Measurements from ENCODE around the gene SPI1. TPM values are rescaled to one million over a fixed set of nuclear protein-coding genes. Genes with fewer than 3 reads are reported as not detected.

The SPI1 gene
- total RNA-seq, 1 donor from 2014 or later: not detected

GRCh38 chr11:47306484-47306844, 71.9 kb downstream of the SPI1 start:
- no peaks in the 10 kb centered on the region for H3K79me2 ChIP-seq (ENCODE audit: low read depth)
- peaks cover 20% of the 10 kb centered on the region for H3F3A ChIP-seq (ENCODE audit: low read depth)
- no peak for TF ChIP-seq EZH2phosphoT487 (IDR thresholded peaks at IDR 0.05)
- no peak for TF ChIP-seq EZH2 (IDR thresholded peaks at IDR 0.05)
- TF ChIP-seq, protein P1, sequence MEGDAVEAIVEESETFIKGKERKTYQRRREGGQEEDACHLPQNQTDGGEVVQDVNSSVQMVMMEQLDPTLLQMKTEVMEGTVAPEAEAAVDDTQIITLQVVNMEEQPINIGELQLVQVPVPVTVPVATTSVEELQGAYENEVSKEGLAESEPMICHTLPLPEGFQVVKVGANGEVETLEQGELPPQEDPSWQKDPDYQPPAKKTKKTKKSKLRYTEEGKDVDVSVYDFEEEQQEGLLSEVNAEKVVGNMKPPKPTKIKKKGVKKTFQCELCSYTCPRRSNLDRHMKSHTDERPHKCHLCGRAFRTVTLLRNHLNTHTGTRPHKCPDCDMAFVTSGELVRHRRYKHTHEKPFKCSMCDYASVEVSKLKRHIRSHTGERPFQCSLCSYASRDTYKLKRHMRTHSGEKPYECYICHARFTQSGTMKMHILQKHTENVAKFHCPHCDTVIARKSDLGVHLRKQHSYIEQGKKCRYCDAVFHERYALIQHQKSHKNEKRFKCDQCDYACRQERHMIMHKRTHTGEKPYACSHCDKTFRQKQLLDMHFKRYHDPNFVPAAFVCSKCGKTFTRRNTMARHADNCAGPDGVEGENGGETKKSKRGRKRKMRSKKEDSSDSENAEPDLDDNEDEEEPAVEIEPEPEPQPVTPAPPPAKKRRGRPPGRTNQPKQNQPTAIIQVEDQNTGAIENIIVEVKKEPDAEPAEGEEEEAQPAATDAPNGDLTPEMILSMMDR (IDR thresholded peaks at IDR 0.05): no peak
- Mint-ChIP-seq H3K9me3 (peaks cover 17% of the 10 kb centered on the region), H3K4me3 (no peak overlapping the region), H3K36me3 (peaks cover 45% of the 10 kb centered on the region), H3K27ac (no peak overlapping the region), H3K27me3 (ENCODE audit: insufficient read depth, low read depth) (no peaks in the 10 kb centered on the region), H3K4me1 (peaks cover 12% of the 10 kb centered on the region)
- no peak overlapping the region for H3K4me2 ChIP-seq
- H3K36me3 ChIP-seq: peaks cover 8% of the 10 kb centered on the region
- H3K4me3 ChIP-seq: no peak overlapping the region
- H2AFZ ChIP-seq (replicated peaks): no peak overlapping the region
- peaks cover 19% of the 10 kb centered on the region for H3K4me1 ChIP-seq
- H3K27ac ChIP-seq: no peak overlapping the region
- H4K20me1 ChIP-seq (ENCODE audit: low read depth): no peaks in the 10 kb centered on the region
- no peak for DNase-seq (ENCODE audit: low spot score)
- H3K9ac ChIP-seq: no peak overlapping the region
- no peaks in the 10 kb centered on the region for H3K27me3 ChIP-seq
- H3K9me3 ChIP-seq (ENCODE audit: low read depth): no peaks in the 10 kb centered on the region

DNA sequence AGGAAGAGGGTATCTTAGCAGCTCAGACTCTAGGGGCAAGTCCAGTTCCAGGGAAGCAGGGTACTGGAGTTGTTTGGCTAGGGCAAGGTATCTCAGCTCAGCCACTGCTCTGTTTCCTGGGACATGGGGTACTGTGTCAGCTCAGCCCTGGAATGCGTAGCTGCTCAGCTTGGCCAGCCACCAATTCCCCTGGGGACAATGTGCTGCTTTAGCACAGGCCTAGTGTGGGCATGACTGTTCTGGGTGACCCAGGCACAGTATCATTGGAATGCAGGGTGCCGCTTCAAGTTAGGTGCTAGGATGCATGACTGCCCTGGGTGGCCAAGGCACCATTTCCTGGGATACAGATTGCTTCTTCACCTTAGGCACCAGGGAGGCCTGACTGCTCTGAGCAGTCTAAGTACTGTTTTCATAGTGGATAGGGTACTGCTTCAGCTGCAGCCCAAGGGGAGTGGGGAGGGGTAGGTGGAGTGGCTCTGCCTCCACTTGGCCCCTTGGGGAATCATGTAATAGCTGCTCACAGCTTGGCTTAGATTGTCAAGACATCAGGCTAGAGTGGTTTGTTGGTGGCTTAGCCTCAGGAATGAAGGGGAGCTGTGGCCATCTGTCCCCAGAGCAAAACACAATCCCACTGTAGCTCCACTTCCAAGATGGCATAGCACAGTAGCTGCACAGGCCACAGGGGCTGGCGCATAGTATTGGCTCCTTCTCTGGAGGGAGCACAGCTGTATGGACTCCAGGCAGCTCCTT, 72.4 kb downstream of the SPI1 start:
- Mint-ChIP-seq H3K9me3 (peaks cover 19% of the 10 kb centered on the region), H3K4me1 (peaks cover 12% of the 10 kb centered on the region)
- H3K36me3 ChIP-seq: peaks cover 8% of the 10 kb centered on the region

More for the DNA sequence above, 72.4 kb downstream of the SPI1 start:
- Mint-ChIP-seq H3K36me3 (peaks cover 45% of the 10 kb centered on the region), H3K4me3 (no peak overlapping the region), H3K27ac (no peak overlapping the region), H3K27me3 (ENCODE audit: insufficient read depth, low read depth) (no peaks in the 10 kb centered on the region)
- no peak overlapping the region for H3K27ac ChIP-seq
- no peaks in the 10 kb centered on the region for H3K27me3 ChIP-seq
- no peak for DNase-seq (ENCODE audit: low spot score)
- no peaks in the 10 kb centered on the region for H4K20me1 ChIP-seq (ENCODE audit: low read depth)
- peaks cover 20% of the 10 kb centered on the region for H3F3A ChIP-seq (ENCODE audit: low read depth)
- H3K9ac ChIP-seq: no peak overlapping the region
- no peaks in the 10 kb centered on the region for H3K9me3 ChIP-seq (ENCODE audit: low read depth)
- H3K4me2 ChIP-seq: no peak overlapping the region
- no peak overlapping the region for H2AFZ ChIP-seq (replicated peaks)
- H3K4me3 ChIP-seq: no peak overlapping the region
- no peaks in the 10 kb centered on the region for H3K79me2 ChIP-seq (ENCODE audit: low read depth)
- TF ChIP-seq EZH2phosphoT487 (IDR thresholded peaks at IDR 0.05) (no peak), EZH2 (IDR thresholded peaks at IDR 0.05) (no peak)
- TF ChIP-seq, protein P1 (IDR thresholded peaks at IDR 0.05): no peak
- peaks cover 19% of the 10 kb centered on the region for H3K4me1 ChIP-seq

Small RNAs within 50 kb of the gene (microRNA-seq; reads per million reads assigned to microRNA genes)
- gene MIR4487: not detected

Small RNAs within 50 kb of the gene (small RNA-seq; reads per million reads assigned to genes)
- not detected for gene MIR4487

Other genes starting within 250 kb of the SPI1 start
- gene ARFGAP2, start 201.7 kb downstream of the SPI1 start, total RNA-seq (ENCODE audit: low replicate concordance): 95.0 and 160 TPM in 2 replicates
- gene PACSIN3, start 192.1 kb downstream of the SPI1 start, total RNA-seq (ENCODE audit: low replicate concordance): 7.1 and 11.2 TPM in 2 replicates
- gene DDB2, start 163.6 kb downstream of the SPI1 start, total RNA-seq (ENCODE audit: low replicate concordance): 61.4 and 76.9 TPM in 2 replicates
- gene ACP2, start 129.7 kb downstream of the SPI1 start, total RNA-seq (ENCODE audit: low replicate concordance): 23.9 and 24.3 TPM in 2 replicates
- 7.5 and 10.7 TPM in 2 replicates for gene NR1H3, start 120.6 kb downstream of the SPI1 start, total RNA-seq (ENCODE audit: low replicate concordance)
- gene MADD, start 108.4 kb downstream of the SPI1 start, total RNA-seq (ENCODE audit: low replicate concordance): 16.1 and 25.9 TPM in 2 replicates
- gene MYBPC3, start 25.8 kb downstream of the SPI1 start, total RNA-seq (ENCODE audit: low replicate concordance): 0.06 and 0.12 TPM in 2 replicates
- 11.3 and 36.4 TPM in 2 replicates for gene SLC39A13, start 30.0 kb upstream of the SPI1 start, total RNA-seq (ENCODE audit: low replicate concordance)
- 126 and 175 TPM in 2 replicates for gene PSMC3, start 47.9 kb upstream of the SPI1 start, total RNA-seq (ENCODE audit: low replicate concordance)
- not detected in 2 replicates for gene RAPSN, start 70.6 kb upstream of the SPI1 start, total RNA-seq (ENCODE audit: low replicate concordance)
- gene CELF1, start 174.6 kb upstream of the SPI1 start, total RNA-seq (ENCODE audit: low replicate concordance): 170 and 173 TPM in 2 replicates
- gene PTPMT1, start 187.1 kb upstream of the SPI1 start, total RNA-seq (ENCODE audit: low replicate concordance): 60.4 and 73.6 TPM in 2 replicates
- gene KBTBD4, start 200.4 kb upstream of the SPI1 start, total RNA-seq (ENCODE audit: low replicate concordance): 19.5 and 23.9 TPM in 2 replicates
- gene NDUFS3, start 200.5 kb upstream of the SPI1 start, total RNA-seq (ENCODE audit: low replicate concordance): 78.9 and 91.2 TPM in 2 replicates
- gene FAM180B, start 208.1 kb upstream of the SPI1 start, total RNA-seq (ENCODE audit: low replicate concordance): not detected in 2 replicates
- gene C1QTNF4, start 215.9 kb upstream of the SPI1 start, total RNA-seq (ENCODE audit: low replicate concordance): 0.39 and 9.7 TPM in 2 replicates

Data from neural progenitor cell (in vitro differentiated cells).